Measurements from ENCODE around the gene CDC42BPG.

- TF ChIP-seq SIX5 (IDR thresholded peaks at IDR 0.05; ENCODE audit: low read depth, low read length, severe bottlenecking) (no peak), FOS (IDR thresholded peaks at IDR 0.05; ENCODE audit: borderline replicate concordance, extremely low read depth, insufficient read length) (no peak), RAD21 (IDR thresholded peaks at IDR 0.05; ENCODE audit: insufficient read depth, low read depth, low read length) (no peak), KDM1A (IDR thresholded peaks at IDR 0.05; ENCODE audit: borderline replicate concordance) (no peak), CTCF (IDR thresholded peaks at IDR 0.05 in 2 of 3, conservative IDR thresholded peaks at IDR 0.05 in 1 of 3; ENCODE audit: control insufficient read depth in 2 of 3, extremely low read depth in 1 of 3, insufficient read depth in 1 of 3, low read depth in 3 of 3, low read length in 3 of 3) (no peak), GABPA (IDR thresholded peaks at IDR 0.05; ENCODE audit: low read depth) (no peak)
Measured at GRCh38 chr11:64845129-64845775, 799 bp upstream of the CDC42BPG start.
